Measurements from ENCODE around the gene BMI1.

- TF ChIP-seq CTCF (IDR thresholded peaks at IDR 0.05; ENCODE audit: low read depth, low read length, poor library complexity, severe bottlenecking) (no peak), EZH2phosphoT487 (IDR thresholded peaks at IDR 0.05; ENCODE audit: borderline replicate concordance, low read length) (no peak)
These were observed 5.2 kb upstream of the BMI1 start for GRCh38 chr10:22315455-22316285.
